Muscle of back (tissue), 13 donors: ENCODE data around the gene MED12. TPM values are rescaled to one million over a fixed set of nuclear protein-coding genes. Genes with fewer than 3 reads are reported as not detected.

Source experiments
- DNase-seq, 3 donors: peaks; one replicate each; pipeline versions ENCODE4 v3.0.0 to v3.0.0-alpha.2; 2013
- long read RNA-seq, 9 donors: transcript quantifications; one replicate each; lab custom pipeline, GENCODE V29; 2026
- polyA plus RNA-seq, 10 donors: library from polyadenylated mRNA; unstranded; fragments of 120-200 nt; gene quantifications; one replicate each; pipeline ENCODE4 v1.2.1, GENCODE V29; 2013; ENCODE audit not compliant: insufficient read length in 10 of 10

MED12 gene
- polyA plus RNA-seq: 10 to 100 TPM; 33.2 to 48.9 (median 39.3) TPM
- long read RNA-seq, donor 1, partial matches to known transcripts: 0 of 1 reads
- long read RNA-seq, donor 1, other reads (novel, unspliced or antisense): 0 of 1 reads
- long read RNA-seq, donor 2, partial matches to known transcripts: 0 of 2 reads
- long read RNA-seq, donor 2, other reads (novel, unspliced or antisense): 0 of 2 reads
- long read RNA-seq, donor 3: 0 reads
- long read RNA-seq, donor 4: 0 reads
- long read RNA-seq, donor 5, partial matches to known transcripts: 8 of 8 reads
- long read RNA-seq, donor 5, other reads (novel, unspliced or antisense): 0 of 8 reads
- long read RNA-seq, donor 6, partial matches to known transcripts: 5 of 5 reads
- long read RNA-seq, donor 6, other reads (novel, unspliced or antisense): 0 of 5 reads
- long read RNA-seq, donor 7: 0 reads
- long read RNA-seq, donor 8: 0 reads
- long read RNA-seq, donor 9, partial matches to known transcripts: 0 of 1 reads
- long read RNA-seq, donor 9, other reads (novel, unspliced or antisense): 0 of 1 reads

DNA sequence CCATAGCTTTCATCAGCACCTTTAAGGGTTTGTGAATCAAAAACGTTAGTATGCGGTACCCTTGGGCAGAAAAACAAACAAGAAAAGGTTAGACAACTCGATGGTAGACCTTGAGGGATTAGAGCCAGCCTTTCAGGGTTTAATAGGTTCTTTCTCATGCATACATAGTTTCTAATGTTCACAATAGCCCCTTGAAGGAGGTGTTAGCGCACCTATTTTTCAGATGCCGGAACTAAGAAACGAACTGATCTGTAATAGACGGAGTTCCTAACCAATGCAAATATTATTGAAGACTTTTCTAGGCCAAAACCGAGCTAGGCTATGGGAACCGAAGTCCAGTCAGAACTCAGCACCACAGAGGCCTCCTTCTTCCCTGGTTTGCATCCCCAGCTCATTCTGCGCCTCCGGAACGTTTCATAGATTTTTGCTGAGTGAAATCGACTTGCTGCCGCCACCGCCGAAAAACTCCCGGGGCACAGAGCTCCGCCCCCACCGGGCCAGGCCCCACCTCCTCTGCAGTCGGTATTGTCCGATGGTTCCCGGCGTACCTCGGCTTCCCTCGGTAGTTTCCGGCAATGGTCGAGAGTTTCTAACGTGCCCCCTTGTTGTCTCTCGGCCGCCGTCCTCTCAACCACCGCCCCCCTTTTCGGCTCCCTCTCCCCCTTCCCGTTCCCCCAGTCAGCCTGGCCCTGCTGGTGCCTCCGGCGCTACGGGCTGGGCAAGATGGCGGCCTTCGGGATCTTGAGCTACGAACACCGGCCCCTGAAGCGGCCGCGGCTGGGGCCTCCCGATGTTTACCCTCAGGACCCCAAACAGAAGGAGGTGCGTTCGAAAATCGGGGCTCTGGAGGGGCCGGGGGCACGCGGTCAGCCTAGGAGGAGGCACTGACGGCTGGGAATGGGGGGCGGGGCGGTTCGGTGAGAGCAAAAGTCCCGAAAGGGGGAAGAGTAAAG is at the start of gene MED12:
Gene MED12, plus strand, starts transcription at position 565 of the 953 bp plus-strand sequence. Its CDS starts 159 bp downstream, at position 724.
- DNase-seq: peak; percentile 78 to 94 (median 85)

DNA sequence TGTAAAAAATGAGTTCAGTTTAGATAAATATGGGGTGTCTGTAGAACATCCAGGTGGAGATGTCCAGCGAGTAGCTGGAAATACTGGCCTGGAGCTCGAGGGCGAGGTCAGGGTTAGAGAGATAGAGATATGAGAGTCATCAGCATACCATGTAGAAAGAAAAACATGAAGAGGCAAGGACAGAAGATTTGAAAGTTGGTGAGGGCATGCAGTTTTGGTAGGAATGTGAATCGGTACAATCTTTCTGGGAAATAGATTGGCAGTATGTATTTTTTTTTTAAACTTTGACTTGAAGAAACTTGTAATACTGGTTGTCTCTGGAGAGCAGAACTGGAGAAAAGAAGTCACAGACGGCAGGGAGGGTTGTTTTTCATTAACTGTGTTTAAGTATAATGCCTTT is 47.9 kb upstream of the MED12 start:
- DNase-seq: no peak

DNA sequence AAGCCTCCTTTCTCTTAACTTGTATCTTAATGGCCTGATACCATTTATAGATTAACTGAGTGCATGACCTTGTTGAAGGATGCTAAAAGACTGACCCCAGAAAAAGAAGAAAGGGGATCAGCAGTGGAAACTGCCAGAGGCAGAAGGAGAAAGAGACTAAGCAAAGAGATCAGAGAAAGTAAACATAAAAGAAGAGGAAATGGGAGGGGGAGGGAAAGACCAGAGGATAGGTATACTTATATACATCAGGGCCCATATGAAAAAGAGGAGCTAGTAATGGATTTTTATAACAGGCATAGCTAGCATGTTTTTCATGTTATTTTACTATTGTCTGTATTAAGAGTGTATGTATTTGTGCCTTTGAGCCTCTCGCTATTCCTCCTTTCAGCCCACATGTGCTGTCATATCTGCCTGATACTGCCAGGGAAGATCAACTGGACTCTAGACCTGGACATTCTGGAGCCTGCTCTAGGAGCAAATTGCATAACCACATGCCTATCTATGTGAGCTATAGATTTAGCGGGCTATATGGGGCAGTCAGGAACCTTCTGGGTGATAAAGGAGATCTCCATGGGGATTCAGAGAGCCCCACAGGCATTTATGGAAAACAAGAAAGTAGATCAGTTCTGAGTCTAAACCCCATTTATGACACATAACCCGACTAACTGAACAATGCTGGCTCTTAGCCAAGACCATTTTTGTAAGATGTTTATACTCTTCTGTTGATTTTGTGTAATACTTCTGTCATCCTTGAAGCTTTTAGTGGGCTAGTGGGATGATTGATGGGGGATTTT is 36.9 kb upstream of the MED12 start:
- no peak for DNase-seq

DNA sequence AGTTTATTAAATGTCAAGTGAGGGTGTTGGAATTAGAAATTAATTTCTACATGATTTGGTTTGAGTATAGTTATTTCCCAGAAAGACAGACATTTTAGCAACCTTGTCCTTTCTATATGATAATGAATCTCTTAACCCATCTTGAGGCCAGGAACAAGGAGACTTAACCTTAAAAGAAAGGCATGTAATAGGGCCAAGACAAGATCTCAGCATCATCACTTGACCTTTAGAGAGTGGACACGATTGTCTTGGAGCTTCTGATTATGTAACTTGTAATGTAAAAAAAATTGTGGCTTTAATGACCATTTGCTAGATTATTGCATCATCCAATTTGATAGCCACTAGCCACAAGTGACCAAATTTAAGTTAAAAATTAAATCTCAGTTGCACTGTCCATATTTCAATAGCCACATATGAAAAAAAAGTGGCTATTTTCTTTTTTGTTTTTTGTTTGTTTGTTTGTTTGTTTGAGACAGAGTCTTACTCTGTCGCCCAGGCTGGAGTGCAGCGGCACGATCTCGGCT is 36.2 kb upstream of the MED12 start:
- no peak for DNase-seq

DNA sequence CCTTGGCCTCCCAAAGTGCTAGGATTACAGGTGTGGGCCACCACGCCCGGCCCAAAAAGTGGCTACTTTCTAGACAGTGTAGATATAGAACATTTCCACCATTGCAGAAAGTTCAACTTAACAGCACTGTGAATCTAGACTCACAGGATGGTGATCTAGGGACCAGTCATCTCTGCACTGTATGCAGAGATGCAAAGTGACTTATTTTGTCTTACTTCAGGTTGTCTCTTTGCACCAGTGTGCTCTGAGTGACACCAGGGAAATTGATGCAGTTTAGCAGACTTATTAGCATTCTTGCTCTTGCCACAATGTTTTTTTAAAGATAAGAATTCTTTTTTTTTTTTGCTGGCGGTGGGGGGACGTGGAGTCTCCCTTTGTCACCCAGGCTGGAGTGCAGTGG is 35.6 kb upstream of the MED12 start:
- DNase-seq: no peak

DNA sequence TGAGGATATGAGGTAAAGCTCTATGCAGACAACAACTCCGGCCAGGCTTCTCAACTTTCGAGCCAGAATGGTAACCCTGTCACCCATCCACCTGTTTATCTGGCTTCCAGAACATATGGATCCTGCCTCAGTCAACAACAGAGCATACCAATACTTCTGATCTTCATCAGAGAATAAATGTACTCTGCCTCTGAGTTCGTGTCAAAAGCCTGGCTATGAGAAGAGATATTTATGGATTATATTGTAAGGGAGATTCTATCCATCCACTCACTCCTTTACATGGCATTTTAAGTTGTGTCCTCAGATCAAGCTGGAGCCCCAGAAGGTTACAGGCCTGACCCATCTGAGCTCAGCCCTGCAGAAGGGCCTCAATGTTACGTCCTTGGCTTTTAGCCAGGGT is 32.5 kb upstream of the MED12 start:
- no peak for DNase-seq

DNA sequence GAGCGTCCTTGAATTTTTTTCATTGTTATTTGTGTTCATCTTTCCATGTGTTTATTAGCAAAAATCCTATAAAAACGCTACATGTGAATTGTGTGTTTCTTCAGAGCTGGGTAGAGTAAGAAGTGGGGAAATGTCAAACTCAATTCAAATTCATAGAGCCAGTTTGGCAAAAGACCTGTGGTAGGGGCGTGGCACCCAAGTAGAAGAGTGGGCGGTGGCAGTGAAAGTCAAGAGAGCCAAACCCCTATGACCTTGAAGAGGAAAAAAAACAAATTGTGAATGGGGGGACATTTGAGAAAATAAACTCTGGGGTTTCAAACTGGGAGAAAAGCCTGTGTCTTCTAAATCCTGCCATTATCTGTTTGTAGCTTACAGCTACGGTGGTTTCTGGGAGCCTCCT is 27.1 kb upstream of the MED12 start:
- DNase-seq: no peak

DNA sequence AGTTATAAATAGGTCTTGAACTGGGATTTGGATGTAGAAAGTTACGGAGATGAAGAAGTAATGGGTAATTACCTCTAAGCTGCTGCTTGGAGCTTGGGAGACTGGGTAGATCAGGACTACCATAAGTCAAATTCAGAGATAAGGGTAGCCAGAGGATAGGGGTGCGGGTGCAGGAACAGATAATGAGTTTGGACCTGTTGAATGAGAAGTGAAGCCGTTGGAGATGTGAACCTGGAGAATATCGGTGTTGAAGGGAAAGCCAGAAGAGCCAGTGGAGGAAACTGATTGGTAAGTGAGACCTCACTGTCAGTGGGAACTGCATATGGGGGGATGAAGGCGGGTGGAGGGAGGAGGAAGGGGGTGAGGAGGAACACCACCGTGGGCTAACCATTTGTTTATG is 23.4 kb upstream of the MED12 start:
- DNase-seq: no peak

DNA sequence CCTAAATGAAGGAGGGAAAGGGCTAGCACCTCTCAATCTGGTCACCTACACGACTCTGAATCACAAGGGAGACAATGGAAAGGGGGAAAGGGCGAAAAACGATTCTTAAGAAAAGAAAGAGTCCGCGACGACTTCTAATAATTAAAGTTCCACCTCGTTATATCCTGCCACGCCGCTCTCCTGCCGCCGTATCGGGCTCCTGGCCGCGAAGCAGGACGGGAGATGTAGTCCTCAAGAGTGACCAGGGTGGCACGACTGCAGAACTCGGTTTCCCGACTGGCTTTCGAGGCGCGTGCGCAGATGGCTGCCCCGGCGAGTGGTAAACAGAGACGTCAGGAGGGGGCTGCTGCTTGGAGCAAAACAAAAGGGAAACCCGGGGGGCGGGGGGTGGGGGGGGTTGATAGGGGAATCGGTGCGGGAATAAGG is 22.8 kb upstream of the MED12 start, which contains the start of gene FOXO4:
Gene FOXO4, plus strand, starts transcription at position 297 of the 426 bp plus-strand sequence. CDS start 678 bp downstream, outside the sequence.
- peak; percentile 85 to 94 (median 90) for DNase-seq

DNA sequence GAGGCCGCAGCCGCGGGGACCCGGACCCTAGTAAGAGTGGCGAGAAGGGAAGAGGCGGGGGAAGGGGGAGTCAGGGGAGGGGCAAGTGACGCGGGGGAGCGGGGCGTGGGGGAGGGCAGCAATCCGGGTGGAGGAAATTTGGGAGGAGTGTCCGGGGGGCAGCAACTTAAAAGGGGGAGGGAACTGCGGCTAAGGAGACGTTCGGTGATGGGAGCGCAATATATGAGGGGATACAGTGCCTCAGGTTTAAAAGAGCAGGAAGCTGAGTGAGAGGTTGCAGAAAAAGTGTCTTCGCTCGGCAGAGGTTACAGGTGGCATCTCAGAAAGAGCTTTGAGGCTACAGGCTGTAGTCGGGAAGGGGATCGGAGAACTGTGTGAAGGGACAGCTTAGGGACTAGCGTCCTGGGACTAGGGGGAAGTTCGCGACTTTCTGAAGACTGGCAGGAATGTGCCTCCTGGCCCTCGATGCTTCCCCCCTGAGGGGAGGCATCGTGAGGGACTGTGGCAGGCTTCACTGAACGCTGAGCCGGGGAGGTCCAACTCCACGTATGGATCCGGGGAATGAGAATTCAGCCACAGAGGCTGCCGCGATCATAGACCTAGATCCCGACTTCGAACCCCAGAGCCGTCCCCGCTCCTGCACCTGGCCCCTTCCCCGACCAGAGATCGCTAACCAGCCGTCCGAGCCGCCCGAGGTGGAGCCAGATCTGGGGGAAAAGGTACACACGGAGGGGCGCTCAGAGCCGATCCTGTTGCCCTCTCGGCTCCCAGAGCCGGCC is 22.2 kb upstream of the MED12 start:
- DNase-seq: peak; percentile 46 to 81 (median 61)

DNA sequence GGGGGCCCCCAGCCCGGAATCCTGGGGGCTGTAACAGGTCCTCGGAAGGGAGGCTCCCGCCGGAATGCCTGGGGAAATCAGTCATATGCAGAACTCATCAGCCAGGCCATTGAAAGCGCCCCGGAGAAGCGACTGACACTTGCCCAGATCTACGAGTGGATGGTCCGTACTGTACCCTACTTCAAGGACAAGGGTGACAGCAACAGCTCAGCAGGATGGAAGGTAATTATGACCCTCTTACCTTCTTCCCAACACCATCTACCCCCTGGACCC is 21.7 kb upstream of the MED12 start:
- DNase-seq: no peak

DNA sequence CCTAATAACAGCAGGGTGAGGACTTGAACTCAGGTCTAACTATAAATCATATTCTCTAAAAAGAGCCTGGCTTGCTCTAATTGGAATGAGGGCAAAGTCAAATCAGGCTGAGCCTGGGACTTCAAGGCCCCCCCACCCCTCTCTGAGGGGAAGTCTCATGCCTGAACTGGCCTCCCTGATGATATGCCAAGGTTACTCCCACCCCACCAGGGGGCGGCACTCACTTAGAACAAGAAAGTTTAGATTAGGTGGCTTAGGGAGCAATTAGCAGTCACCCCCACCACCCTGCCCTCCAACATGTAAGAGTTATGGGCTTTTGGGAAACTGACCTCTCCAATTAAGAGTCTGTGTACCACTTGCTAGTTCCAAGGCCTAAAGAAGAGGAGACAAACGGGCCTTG is 20.1 kb upstream of the MED12 start:
- peak in 1 of 3 donors; percentile 45 for DNase-seq

DNA sequence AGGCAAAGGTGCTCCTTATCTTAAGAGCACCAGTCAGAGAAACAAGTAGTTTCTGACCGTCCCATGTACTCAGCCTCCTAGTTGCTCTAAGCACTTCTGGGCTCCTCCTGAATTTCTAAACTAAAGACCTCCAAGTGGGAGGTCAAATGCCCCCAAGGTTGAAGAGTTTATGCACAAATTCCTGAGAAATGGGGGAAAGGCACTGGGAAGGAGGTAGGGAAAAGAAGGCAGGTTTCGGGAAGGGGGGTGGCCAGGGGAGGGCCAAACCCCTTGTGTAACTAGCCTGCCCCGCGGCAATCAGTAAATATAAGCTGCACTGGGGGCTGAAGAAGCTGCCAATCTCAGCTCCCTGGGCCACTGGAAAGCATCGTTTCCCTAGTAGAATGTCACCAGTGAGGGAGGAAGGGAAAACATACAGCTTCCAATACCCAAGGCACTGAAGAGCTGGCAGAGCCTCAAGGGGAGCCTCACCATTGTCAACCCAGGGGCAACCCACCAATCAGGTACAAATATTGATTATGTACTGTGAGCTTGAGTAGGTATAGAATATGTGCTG is 19.4 kb upstream of the MED12 start:
- DNase-seq: no peak

DNA sequence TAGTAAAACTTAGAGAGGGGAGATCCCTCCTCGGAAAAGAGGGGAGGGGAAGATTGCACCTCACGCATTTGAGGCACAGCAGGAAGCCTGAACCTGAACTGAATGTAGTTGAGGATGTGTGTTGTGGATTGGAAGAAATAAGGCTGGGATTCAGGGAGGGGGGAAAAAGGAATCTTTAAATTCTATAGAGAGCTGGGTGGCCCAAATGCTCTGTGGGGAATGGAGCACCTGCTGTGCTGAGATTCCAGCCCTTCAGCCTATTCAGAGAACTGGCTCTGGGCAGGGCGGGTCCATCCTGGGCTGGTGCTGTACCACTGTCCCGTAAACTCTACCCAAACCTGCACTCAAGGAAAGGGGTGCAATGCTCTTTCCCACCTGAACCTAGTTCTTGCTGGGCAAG is 18.7 kb upstream of the MED12 start:
- no peak for DNase-seq

DNA sequence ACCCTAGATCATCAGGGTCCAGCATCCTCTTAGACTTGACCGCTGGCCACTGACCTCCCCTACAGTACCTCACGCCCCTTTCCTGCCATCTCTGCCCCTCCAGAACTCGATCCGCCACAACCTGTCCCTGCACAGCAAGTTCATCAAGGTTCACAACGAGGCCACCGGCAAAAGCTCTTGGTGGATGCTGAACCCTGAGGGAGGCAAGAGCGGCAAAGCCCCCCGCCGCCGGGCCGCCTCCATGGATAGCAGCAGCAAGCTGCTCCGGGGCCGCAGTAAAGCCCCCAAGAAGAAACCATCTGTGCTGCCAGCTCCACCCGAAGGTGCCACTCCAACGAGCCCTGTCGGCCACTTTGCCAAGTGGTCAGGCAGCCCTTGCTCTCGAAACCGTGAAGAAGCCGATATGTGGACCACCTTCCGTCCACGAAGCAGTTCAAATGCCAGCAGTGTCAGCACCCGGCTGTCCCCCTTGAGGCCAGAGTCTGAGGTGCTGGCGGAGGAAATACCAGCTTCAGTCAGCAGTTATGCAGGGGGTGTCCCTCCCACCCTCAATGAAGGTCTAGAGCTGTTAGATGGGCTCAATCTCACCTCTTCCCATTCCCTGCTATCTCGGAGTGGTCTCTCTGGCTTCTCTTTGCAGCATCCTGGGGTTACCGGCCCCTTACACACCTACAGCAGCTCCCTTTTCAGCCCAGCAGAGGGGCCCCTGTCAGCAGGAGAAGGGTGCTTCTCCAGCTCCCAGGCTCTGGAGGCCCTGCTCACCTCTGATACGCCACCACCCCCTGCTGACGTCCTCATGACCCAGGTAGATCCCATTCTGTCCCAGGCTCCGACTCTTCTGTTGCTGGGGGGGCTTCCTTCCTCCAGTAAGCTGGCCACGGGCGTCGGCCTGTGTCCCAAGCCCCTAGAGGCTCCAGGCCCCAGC is 17.6 kb upstream of the MED12 start:
- DNase-seq: no peak

DNA sequence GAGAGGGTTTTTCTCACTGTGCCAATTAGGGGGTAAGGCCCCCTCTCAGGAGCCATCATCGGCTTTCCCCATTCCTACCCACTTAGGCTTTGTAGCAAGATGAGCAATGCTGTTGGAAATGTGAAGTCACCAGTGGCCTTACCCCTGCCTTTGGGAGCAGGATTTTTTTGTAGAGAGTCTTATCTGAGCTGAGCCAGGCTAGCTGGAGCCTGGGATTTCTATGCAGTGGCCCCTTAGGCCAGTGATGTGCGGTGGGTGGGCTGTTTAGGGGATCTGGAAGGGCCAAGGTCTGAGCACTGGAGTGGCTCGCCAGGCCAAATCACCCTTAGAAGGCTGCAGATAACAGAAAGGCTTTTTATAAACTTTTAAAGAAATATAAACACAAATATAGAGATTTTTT is 16.1 kb upstream of the MED12 start:
- DNase-seq: no peak

DNA sequence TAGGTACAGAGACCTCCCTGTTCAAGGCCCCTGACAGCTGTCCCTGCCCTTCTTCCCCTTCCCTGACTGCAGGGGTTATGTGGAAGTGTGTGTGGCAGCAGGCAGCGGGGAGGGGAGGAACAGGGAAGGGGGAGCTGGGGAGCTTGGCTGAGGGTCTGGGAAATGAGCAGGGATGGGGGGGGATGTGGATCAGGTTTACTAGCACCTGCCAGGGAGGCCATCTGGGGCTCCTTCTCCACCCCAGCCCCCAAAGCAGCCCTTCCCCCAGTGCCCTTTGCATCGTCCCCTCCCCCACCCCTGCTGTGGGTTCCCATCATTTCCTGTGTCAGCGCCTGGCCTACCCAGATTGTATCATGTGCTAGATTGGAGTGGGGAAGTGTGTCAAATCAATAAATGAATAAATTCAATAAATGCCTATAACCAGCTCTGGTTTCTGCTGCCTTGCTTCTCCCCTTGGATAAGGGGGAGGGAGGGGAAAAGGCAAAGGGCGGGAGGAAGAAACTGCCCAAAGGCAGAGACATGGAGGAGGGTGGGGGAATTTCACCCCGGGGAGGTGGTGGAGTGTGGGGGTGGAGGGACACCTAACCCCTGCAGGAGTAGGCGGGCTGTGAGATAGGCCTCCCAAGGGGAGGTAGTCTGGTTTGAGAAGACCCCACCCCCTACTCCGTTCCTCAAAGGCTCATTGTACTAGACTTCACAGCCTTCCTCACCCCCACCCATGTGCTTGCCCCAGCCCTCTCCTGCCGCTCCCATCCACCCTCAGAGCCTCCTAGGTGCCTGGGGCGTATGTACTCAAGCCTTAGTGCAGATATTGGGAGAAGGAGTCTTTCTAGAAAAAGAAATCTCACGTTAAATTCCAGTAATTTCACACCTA is 15.0 kb upstream of the MED12 start:
- peak in 2 of 3 donors; percentile 42 to 65 for DNase-seq

DNA sequence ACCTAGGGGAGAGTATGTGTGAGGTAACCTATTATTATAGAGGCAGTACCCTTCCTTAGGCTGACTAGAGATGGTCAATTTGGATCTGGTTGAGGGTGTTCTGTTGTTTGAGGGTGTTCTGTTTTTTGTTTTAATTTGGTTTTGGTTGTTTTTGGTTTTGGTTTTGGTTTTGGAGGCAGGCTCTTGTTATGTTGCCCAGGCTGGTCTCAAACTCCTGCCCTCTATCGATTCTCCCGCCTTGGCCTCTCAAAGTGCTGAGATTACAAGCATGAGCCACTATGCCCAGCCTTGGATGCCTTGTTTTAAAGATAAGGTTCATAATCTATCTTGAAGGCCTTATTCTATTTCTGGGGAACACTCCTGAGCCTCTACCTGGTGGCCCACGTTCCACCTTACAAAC is 12.8 kb upstream of the MED12 start:
- DNase-seq: no peak
